ENCODE results near the gene GUCY2D.

Gene GUCY2D

DNA sequence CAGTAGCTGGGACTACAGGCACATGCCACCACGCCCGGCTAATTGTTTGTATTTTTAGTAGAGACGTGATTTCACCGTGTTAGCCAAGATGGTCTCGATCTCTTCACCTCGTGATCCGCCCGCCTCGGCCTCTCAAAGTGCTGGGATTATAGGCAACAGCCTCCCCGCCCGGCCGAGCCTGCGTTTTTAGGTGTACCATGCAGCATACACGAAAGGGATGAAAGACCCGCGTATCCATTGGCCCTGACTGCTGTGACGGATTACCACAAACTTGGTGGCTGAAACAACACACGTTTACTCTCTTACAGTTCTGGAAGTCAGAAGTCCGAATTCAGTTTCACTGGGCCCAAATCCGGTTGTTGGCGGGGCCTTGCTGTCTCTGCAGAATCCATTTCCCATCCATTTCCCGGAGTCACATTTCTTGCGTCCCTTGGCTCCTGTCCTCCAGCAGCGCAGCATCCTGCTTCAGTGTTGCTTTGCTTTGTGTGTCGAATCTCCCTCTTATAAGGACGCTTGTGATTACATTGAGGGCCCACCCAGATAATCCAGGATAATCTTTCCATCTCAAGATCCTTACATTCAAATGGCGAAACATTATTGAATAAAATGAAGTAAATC, 8.3 kb upstream of the GUCY2D start:
- H3K36me3 ChIP-seq (ENCODE audit: control insufficient read depth, insufficient read depth, low read length) = no peaks in the 10 kb centered on the region
- no peak overlapping the region for H3K9ac ChIP-seq (ENCODE audit: low read length)
- H3K4me1 ChIP-seq (ENCODE audit: control insufficient read depth, insufficient read depth, low read length) = no peaks in the 10 kb centered on the region
- peaks cover 6% of the 10 kb centered on the region; the same call in 1 of the 2 replicates for H3K27me3 ChIP-seq (ENCODE audit: control insufficient read depth, insufficient read depth, low read length)
- H3K27ac ChIP-seq (ENCODE audit: low read depth, low read length) = no peak overlapping the region
- no peaks in the 10 kb centered on the region for H3K9me3 ChIP-seq (ENCODE audit: control insufficient read depth, insufficient read depth, low read depth, low read length)
- H3K4me3 ChIP-seq (ENCODE audit: low read depth, low read length) = no peak overlapping the region

DNA sequence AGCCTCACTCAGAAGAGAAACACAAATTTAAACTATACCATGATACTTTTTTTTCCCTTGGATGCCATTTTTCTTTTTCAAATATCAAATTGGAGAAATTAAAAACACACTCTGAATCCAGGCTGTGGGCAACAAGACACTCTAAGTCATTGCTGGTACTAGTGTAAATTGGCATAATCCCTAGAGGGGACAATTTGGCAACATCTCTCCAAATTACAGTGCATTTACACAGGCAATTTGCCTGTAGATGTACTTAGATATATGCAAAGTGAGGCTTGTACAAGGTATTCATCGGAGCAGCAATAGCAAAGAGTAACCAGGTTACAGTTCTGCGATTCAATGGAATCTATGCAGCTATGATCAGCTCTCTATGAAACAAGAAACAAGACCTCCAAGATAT, 6.7 kb upstream of the GUCY2D start:
- Histone ChIP-seq H3K4me1 (ENCODE audit: control insufficient read depth, insufficient read depth, low read length) (no peaks in the 10 kb centered on the region), H3K9me3 (ENCODE audit: control insufficient read depth, insufficient read depth, low read depth, low read length) (no peaks in the 10 kb centered on the region), H3K36me3 (ENCODE audit: control insufficient read depth, insufficient read depth, low read length) (no peaks in the 10 kb centered on the region), H3K27ac (ENCODE audit: low read depth, low read length) (no peak overlapping the region), H3K4me3 (ENCODE audit: low read depth, low read length) (no peak overlapping the region), H3K27me3 (ENCODE audit: control insufficient read depth, insufficient read depth, low read length) (peaks cover 8% of the 10 kb centered on the region; the same call in 1 of the 2 replicates), H3K9ac (ENCODE audit: low read length) (no peak overlapping the region)

DNA sequence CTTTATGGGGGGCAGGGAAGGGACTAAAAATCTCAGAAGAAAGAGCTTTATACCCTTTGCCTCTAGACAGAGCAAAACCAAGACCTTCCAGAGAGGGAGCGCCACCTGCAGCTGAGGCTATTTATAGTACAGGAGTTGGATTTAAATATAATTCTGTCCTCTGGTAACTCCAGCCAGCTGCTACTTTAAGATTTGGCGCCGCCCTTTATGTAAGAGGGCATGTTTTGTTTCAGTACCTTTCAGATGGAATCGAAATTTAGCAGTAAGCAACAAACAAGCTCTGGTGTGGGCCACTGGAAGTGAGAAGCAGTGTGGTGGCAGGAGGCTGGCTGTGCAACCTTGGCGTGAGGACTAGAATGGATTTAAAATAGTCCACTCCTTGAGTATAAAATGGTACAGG, 5.2 kb upstream of the GUCY2D start:
- no peak overlapping the region for H3K4me3 ChIP-seq (ENCODE audit: low read depth, low read length)
- H3K27ac ChIP-seq (ENCODE audit: low read depth, low read length) = no peak overlapping the region
- H3K9me3 ChIP-seq (ENCODE audit: control insufficient read depth, insufficient read depth, low read depth, low read length) = no peaks in the 10 kb centered on the region
- no peaks in the 10 kb centered on the region for H3K36me3 ChIP-seq (ENCODE audit: control insufficient read depth, insufficient read depth, low read length)
- no peak overlapping the region for H3K9ac ChIP-seq (ENCODE audit: low read length)
- H3K27me3 ChIP-seq (ENCODE audit: control insufficient read depth, insufficient read depth, low read length) = peaks cover 20% of the 10 kb centered on the region
- H3K4me1 ChIP-seq (ENCODE audit: control insufficient read depth, insufficient read depth, low read length) = no peaks in the 10 kb centered on the region

DNA sequence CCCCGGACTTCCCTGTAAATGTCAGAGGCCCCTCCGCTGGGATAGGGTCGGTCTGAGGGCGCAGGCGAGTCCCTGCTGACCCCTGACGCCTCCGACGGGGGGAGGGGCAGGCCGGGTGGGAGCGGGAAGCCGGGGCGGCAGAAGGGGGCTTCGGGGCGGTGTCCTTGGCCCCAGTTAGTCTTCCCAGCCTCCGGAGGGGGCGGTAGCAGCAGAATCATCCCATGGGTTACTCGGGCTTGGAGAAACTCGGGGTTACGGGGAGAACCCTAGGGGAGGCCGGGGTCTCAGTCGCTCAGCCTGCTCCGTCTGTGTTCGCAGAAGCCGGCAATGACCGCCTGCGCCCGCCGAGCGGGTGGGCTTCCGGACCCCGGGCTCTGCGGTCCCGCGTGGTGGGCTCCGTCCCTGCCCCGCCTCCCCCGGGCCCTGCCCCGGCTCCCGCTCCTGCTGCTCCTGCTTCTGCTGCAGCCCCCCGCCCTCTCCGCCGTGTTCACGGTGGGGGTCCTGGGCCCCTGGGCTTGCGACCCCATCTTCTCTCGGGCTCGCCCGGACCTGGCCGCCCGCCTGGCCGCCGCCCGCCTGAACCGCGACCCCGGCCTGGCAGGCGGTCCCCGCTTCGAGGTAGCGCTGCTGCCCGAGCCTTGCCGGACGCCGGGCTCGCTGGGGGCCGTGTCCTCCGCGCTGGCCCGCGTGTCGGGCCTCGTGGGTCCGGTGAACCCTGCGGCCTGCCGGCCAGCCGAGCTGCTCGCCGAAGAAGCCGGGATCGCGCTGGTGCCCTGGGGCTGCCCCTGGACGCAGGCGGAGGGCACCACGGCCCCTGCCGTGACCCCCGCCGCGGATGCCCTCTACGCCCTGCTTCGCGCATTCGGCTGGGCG, 542 bp downstream of the GUCY2D start:
- Histone ChIP-seq H3K27ac (ENCODE audit: low read depth, low read length) (no peak overlapping the region), H3K9ac (ENCODE audit: low read length) (no peak overlapping the region), H3K9me3 (ENCODE audit: control insufficient read depth, insufficient read depth, low read depth, low read length) (no peaks in the 10 kb centered on the region), H3K4me1 (ENCODE audit: control insufficient read depth, insufficient read depth, low read length) (no peaks in the 10 kb centered on the region), H3K4me3 (ENCODE audit: low read depth, low read length) (peak overlapping the region; percentile 51), H3K36me3 (ENCODE audit: control insufficient read depth, insufficient read depth, low read length) (no peaks in the 10 kb centered on the region), H3K27me3 (ENCODE audit: control insufficient read depth, insufficient read depth, low read length) (peaks cover 56% of the 10 kb centered on the region)

DNA sequence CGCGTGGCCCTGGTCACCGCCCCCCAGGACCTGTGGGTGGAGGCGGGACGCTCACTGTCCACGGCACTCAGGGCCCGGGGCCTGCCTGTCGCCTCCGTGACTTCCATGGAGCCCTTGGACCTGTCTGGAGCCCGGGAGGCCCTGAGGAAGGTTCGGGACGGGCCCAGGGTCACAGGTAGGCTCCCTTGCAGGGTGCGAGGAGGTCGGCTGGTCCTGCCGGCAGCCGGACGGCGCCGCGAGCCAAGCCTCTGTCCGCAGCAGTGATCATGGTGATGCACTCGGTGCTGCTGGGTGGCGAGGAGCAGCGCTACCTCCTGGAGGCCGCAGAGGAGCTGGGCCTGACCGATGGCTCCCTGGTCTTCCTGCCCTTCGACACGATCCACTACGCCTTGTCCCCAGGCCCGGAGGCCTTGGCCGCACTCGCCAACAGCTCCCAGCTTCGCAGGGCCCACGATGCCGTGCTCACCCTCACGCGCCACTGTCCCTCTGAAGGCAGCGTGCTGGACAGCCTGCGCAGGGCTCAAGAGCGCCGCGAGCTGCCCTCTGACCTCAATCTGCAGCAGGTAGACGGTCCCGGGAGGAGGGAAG, 1.3 kb downstream of the GUCY2D start:
- Histone ChIP-seq H3K27ac (ENCODE audit: low read depth, low read length) (no peak overlapping the region), H3K9ac (ENCODE audit: low read length) (no peak overlapping the region), H3K9me3 (ENCODE audit: control insufficient read depth, insufficient read depth, low read depth, low read length) (no peaks in the 10 kb centered on the region), H3K36me3 (ENCODE audit: control insufficient read depth, insufficient read depth, low read length) (no peaks in the 10 kb centered on the region), H3K27me3 (ENCODE audit: control insufficient read depth, insufficient read depth, low read length) (peaks cover 56% of the 10 kb centered on the region), H3K4me3 (ENCODE audit: low read depth, low read length) (peak overlapping the region; percentile 51), H3K4me1 (ENCODE audit: control insufficient read depth, insufficient read depth, low read length) (no peaks in the 10 kb centered on the region)

DNA sequence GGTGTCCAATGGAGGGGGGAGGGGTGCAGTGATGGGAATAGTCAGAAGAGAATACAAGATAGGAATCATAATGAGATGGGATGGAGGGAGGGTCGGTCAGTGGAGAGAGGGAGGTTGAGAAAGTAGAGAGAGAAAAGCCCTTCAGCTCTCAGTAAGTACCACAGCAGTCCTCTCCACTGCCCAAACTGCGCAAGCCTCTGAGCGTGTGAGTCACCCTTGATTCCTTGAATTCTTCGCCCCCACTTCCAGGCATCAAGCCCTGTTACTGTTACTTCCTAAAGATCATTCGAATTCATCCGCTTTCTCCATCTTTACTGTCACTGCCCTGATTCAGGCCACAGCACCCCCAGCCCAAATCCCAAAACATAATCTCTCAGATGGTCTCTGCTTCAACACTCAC, 2.5 kb downstream of the GUCY2D start:
- Histone ChIP-seq H3K27ac (ENCODE audit: low read depth, low read length) (no peak overlapping the region), H3K9ac (ENCODE audit: low read length) (no peak overlapping the region), H3K9me3 (ENCODE audit: control insufficient read depth, insufficient read depth, low read depth, low read length) (no peaks in the 10 kb centered on the region), H3K27me3 (ENCODE audit: control insufficient read depth, insufficient read depth, low read length) (peaks cover 56% of the 10 kb centered on the region), H3K36me3 (ENCODE audit: control insufficient read depth, insufficient read depth, low read length) (no peaks in the 10 kb centered on the region), H3K4me1 (ENCODE audit: control insufficient read depth, insufficient read depth, low read length) (no peaks in the 10 kb centered on the region), H3K4me3 (ENCODE audit: low read depth, low read length) (no peak overlapping the region)

DNA sequence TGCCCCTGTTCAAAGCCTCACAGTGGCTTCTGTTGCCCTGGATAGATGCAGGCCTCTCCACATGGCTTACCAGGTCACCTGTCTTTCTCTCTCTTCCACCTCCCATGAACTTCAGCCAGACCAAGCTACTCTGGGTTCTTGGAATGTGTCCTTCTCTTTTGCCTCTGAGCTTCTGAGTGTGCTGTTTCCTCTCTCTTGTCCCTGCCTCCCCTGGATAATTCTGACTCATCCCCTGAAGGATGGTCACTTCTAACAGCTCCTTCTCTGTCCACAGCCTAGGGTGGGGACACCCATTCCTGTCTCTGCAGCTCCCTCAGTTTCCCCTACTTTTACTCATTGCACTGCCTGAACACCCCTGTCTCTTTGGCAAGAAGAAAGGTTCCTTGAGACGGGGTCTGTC, 2.9 kb downstream of the GUCY2D start:
- H3K4me1 ChIP-seq (ENCODE audit: control insufficient read depth, insufficient read depth, low read length) = no peaks in the 10 kb centered on the region
- no peak overlapping the region for H3K27ac ChIP-seq (ENCODE audit: low read depth, low read length)
- H3K4me3 ChIP-seq (ENCODE audit: low read depth, low read length) = no peak overlapping the region
- no peaks in the 10 kb centered on the region for H3K36me3 ChIP-seq (ENCODE audit: control insufficient read depth, insufficient read depth, low read length)
- H3K27me3 ChIP-seq (ENCODE audit: control insufficient read depth, insufficient read depth, low read length) = peaks cover 54% of the 10 kb centered on the region
- no peak overlapping the region for H3K9ac ChIP-seq (ENCODE audit: low read length)
- H3K9me3 ChIP-seq (ENCODE audit: control insufficient read depth, insufficient read depth, low read depth, low read length) = no peaks in the 10 kb centered on the region

DNA sequence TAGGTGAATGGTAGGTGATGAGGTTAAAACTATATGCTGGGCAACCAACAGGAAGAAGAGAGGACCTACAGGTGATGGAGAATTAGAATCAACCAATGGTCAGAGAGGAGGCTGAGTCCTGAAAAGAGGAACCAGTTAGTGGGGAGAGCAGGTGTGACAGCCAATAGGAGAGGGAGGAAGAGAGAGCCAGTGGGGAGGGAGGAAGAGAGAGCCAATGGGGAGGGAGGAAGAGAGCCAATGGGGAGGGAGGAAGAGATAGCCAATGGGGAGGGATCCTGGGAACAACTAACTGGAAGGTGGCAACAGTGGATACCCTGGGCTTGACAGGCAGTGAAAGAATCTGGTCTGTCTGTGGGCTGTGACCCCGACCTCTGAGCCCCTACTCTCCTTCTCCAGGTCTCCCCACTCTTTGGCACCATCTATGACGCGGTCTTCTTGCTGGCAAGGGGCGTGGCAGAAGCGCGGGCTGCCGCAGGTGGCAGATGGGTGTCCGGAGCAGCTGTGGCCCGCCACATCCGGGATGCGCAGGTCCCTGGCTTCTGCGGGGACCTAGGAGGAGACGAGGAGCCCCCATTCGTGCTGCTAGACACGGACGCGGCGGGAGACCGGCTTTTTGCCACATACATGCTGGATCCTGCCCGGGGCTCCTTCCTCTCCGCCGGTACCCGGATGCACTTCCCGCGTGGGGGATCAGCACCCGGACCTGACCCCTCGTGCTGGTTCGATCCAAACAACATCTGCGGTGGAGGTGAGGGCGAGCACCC, 3.7 kb downstream of the GUCY2D start:
- no peak overlapping the region for H3K4me3 ChIP-seq (ENCODE audit: low read depth, low read length)
- H3K36me3 ChIP-seq (ENCODE audit: control insufficient read depth, insufficient read depth, low read length) = no peaks in the 10 kb centered on the region
- no peak overlapping the region for H3K9ac ChIP-seq (ENCODE audit: low read length)
- H3K27ac ChIP-seq (ENCODE audit: low read depth, low read length) = no peak overlapping the region
- no peaks in the 10 kb centered on the region for H3K9me3 ChIP-seq (ENCODE audit: control insufficient read depth, insufficient read depth, low read depth, low read length)
- peaks cover 47% of the 10 kb centered on the region for H3K27me3 ChIP-seq (ENCODE audit: control insufficient read depth, insufficient read depth, low read length)
- H3K4me1 ChIP-seq (ENCODE audit: control insufficient read depth, insufficient read depth, low read length) = no peaks in the 10 kb centered on the region

DNA sequence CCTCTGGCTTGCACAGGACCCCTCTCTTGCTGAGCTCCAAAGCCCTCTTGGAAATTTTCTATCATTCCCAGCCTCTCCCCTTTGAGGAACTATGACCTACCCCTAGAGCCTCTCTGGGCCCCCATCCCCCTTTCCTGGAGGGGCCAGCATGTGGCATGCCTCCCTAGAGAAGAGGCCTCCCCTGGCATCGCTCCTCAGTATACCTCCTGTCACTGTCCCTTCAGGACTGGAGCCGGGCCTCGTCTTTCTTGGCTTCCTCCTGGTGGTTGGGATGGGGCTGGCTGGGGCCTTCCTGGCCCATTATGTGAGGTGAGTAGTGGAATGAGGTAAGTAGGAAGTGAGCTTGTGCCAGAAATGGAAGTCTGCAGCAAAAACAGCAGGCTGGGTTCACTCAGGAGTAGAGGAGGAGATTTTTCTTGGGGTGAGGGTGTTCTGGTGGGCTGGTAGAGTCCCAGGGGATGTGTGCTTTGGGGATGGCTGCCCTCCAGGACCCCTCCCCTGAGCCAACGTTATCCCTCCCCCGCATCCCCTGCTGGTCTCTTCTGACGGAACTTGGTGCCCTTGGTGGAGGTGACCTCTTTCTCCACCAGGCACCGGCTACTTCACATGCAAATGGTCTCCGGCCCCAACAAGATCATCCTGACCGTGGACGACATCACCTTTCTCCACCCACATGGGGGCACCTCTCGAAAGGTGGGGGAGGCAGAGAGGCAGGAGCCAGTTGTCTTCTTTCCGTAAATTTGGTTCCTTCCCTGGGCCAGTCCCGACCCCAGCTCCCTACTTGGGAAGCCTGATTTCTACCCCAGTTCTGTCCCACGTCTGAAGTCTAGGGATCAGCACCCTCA, 4.6 kb downstream of the GUCY2D start:
- no peak overlapping the region for H3K9ac ChIP-seq (ENCODE audit: low read length)
- no peaks in the 10 kb centered on the region for H3K36me3 ChIP-seq (ENCODE audit: control insufficient read depth, insufficient read depth, low read length)
- H3K27me3 ChIP-seq (ENCODE audit: control insufficient read depth, insufficient read depth, low read length) = peaks cover 41% of the 10 kb centered on the region
- no peak overlapping the region for H3K4me3 ChIP-seq (ENCODE audit: low read depth, low read length)
- no peak overlapping the region for H3K27ac ChIP-seq (ENCODE audit: low read depth, low read length)
- no peaks in the 10 kb centered on the region for H3K4me1 ChIP-seq (ENCODE audit: control insufficient read depth, insufficient read depth, low read length)
- no peaks in the 10 kb centered on the region for H3K9me3 ChIP-seq (ENCODE audit: control insufficient read depth, insufficient read depth, low read depth, low read length)

DNA sequence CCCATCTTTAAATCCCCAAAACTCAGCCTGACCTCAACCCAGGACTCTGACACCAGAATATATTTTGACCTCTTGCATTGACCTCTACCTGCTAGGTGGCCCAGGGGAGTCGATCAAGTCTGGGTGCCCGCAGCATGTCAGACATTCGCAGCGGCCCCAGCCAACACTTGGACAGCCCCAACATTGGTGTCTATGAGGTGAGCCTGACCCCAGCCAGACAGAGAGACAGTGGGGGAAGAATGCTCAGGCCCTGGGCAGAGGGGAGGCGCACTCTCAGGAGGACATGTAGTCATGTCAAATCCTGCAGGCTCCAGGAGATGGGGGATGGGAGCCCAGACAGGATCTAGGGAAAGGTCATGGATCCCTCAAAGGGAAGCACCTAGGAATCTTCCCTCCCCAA, 5.4 kb downstream of the GUCY2D start:
- Histone ChIP-seq H3K27ac (ENCODE audit: low read depth, low read length) (no peak overlapping the region), H3K27me3 (ENCODE audit: control insufficient read depth, insufficient read depth, low read length) (peaks cover 39% of the 10 kb centered on the region), H3K9me3 (ENCODE audit: control insufficient read depth, insufficient read depth, low read depth, low read length) (no peaks in the 10 kb centered on the region), H3K4me3 (ENCODE audit: low read depth, low read length) (no peak overlapping the region), H3K36me3 (ENCODE audit: control insufficient read depth, insufficient read depth, low read length) (no peaks in the 10 kb centered on the region), H3K9ac (ENCODE audit: low read length) (no peak overlapping the region), H3K4me1 (ENCODE audit: control insufficient read depth, insufficient read depth, low read length) (no peaks in the 10 kb centered on the region)
